ENCODE results near the gene RABEPK. TPM values are rescaled to one million over a fixed set of nuclear protein-coding genes. Genes with fewer than 3 reads are reported as not detected.
"Not testable (repeated sequence)": the region's sequence is repeated elsewhere in the genome, so short reads cannot be mapped to it uniquely, and the experiment has no call there.

The RABEPK gene
- total RNA-seq = 10 to 100 TPM; 22.9 to 31.9 TPM

- peak within 1 kb of the TSS; percentile 88 to 90 for H3K27ac Mint-ChIP-seq
- ATAC-seq = peak; percentile 98 to 99
- DNase-seq (ENCODE audit: low spot score in 2 of 2) = peak; percentile 92 to 98
- H3K36me3 Mint-ChIP-seq = peaks cover 7 to 18% of the 10 kb centered on the region in 2 donors
- H3K9me3 Mint-ChIP-seq = no peaks in the 10 kb centered on the region
These were observed at the start of gene RABEPK for GRCh38 chr9:125200216-125201047. TSS of gene RABEPK (plus strand) at chr9:125200542. CDS start at chr9:125203014, 2,472 bp downstream.

GRCh38 chr9:125151730-125152129, 48.6 kb upstream of the RABEPK start:
- no peak for ATAC-seq
- Mint-ChIP-seq H3K9me3 (no peaks in the 10 kb centered on the region), H3K27ac (peak overlapping the region in 1 of 2 donors; percentile 55), H3K36me3 (peaks cover 0 to 6% of the 10 kb centered on the region in 2 donors)
- DNase-seq (ENCODE audit: low spot score in 2 of 2) = no peak

- DNase-seq (ENCODE audit: low spot score in 2 of 2) (no peak), ATAC-seq (no peak)
- Mint-ChIP-seq H3K27ac (no peak overlapping the region), H3K9me3 (no peaks in the 10 kb centered on the region), H3K36me3 (peaks cover 0 to 6% of the 10 kb centered on the region in 2 donors)
These were observed 46.5 kb upstream of the RABEPK start for GRCh38 chr9:125153712-125154367.

GRCh38 chr9:125156551-125156950, 43.8 kb upstream of the RABEPK start:
- H3K36me3 Mint-ChIP-seq = peaks cover 0 to 6% of the 10 kb centered on the region in 2 donors
- H3K27ac Mint-ChIP-seq = peak overlapping the region in 1 of 2 donors; percentile 55
- H3K9me3 Mint-ChIP-seq = no peaks in the 10 kb centered on the region
- DNase-seq (ENCODE audit: low spot score in 2 of 2) = no peak
- no peak for ATAC-seq

GRCh38 chr9:125160750-125161149, 39.6 kb upstream of the RABEPK start:
- DNase-seq (ENCODE audit: low spot score in 2 of 2) (no peak), ATAC-seq (no peak)
- no peaks in the 10 kb centered on the region for H3K36me3 Mint-ChIP-seq
- H3K9me3 Mint-ChIP-seq = no peaks in the 10 kb centered on the region
- H3K27ac Mint-ChIP-seq = no peak overlapping the region

GRCh38 chr9:125161284-125161918, 38.9 kb upstream of the RABEPK start:
- Mint-ChIP-seq H3K27ac (no peak overlapping the region), H3K9me3 (no peaks in the 10 kb centered on the region), H3K36me3 (no peaks in the 10 kb centered on the region)
- DNase-seq (ENCODE audit: low spot score in 2 of 2) = no peak
- no peak for ATAC-seq

- not testable (repeated sequence) for H3K27ac Mint-ChIP-seq; H3K9me3 Mint-ChIP-seq; ATAC-seq; H3K36me3 Mint-ChIP-seq; DNase-seq (ENCODE audit: low spot score in 2 of 2)
These were observed 37.5 kb upstream of the RABEPK start for GRCh38 chr9:125162891-125163290.

GRCh38 chr9:125166762-125167161, 33.6 kb upstream of the RABEPK start:
- H3K9me3 Mint-ChIP-seq = no peaks in the 10 kb centered on the region
- DNase-seq (ENCODE audit: low spot score in 2 of 2) (no peak), ATAC-seq (no peak)
- H3K27ac Mint-ChIP-seq = no peak overlapping the region
- H3K36me3 Mint-ChIP-seq = peaks cover 5 to 9% of the 10 kb centered on the region in 2 donors

GRCh38 chr9:125169895-125170294, 30.4 kb upstream of the RABEPK start:
- Mint-ChIP-seq H3K27ac (no peak overlapping the region), H3K9me3 (no peaks in the 10 kb centered on the region), H3K36me3 (peaks cover 5 to 9% of the 10 kb centered on the region in 2 donors)
- DNase-seq (ENCODE audit: low spot score in 2 of 2) = no peak
- ATAC-seq = peak in 1 of 2 donors; percentile 69

GRCh38 chr9:125172031-125172755, 28.1 kb upstream of the RABEPK start:
- DNase-seq (ENCODE audit: low spot score in 2 of 2) (no peak), ATAC-seq (no peak)
- Mint-ChIP-seq H3K9me3 (no peaks in the 10 kb centered on the region), H3K36me3 (peaks cover 5 to 9% of the 10 kb centered on the region in 2 donors), H3K27ac (no peak overlapping the region)

- DNase-seq (ENCODE audit: low spot score in 2 of 2) (no peak), ATAC-seq (no peak)
- Mint-ChIP-seq H3K9me3 (no peaks in the 10 kb centered on the region), H3K27ac (peak overlapping the region in 1 of 2 donors; percentile 8), H3K36me3 (peaks cover 0 to 4% of the 10 kb centered on the region in 2 donors)
These were observed 23.7 kb upstream of the RABEPK start for GRCh38 chr9:125176636-125177035.

- no peak for DNase-seq (ENCODE audit: low spot score in 2 of 2)
- Mint-ChIP-seq H3K36me3 (peaks cover 0 to 14% of the 10 kb centered on the region in 2 donors), H3K27ac (no peak overlapping the region), H3K9me3 (peaks cover 0 to 5% of the 10 kb centered on the region in 2 donors)
- ATAC-seq = no peak
These were observed 22.5 kb upstream of the RABEPK start for GRCh38 chr9:125177888-125178287.

GRCh38 chr9:125179776-125180175, 20.6 kb upstream of the RABEPK start:
- ATAC-seq; H3K9me3 Mint-ChIP-seq; H3K27ac Mint-ChIP-seq; DNase-seq (ENCODE audit: low spot score in 2 of 2): not testable (repeated sequence)
- peaks cover 0 to 20% of the 10 kb centered on the region in 2 donors for H3K36me3 Mint-ChIP-seq

GRCh38 chr9:125180876-125181275, 19.5 kb upstream of the RABEPK start:
- peaks cover 0 to 5% of the 10 kb centered on the region in 2 donors for H3K9me3 Mint-ChIP-seq
- ATAC-seq = no peak
- H3K36me3 Mint-ChIP-seq = peaks cover 0 to 20% of the 10 kb centered on the region in 2 donors
- no peak for DNase-seq (ENCODE audit: low spot score in 2 of 2)
- no peak overlapping the region for H3K27ac Mint-ChIP-seq

GRCh38 chr9:125181756-125182155, 18.6 kb upstream of the RABEPK start:
- not testable (repeated sequence) for ATAC-seq; H3K9me3 Mint-ChIP-seq; DNase-seq (ENCODE audit: low spot score in 2 of 2)
- H3K27ac Mint-ChIP-seq = peak overlapping the region in 1 of 2 donors; percentile 49
- H3K36me3 Mint-ChIP-seq = peaks cover 0 to 20% of the 10 kb centered on the region in 2 donors

- Mint-ChIP-seq H3K27ac (no peak overlapping the region), H3K36me3 (peaks cover 0 to 20% of the 10 kb centered on the region in 2 donors), H3K9me3 (peaks cover 0 to 5% of the 10 kb centered on the region in 2 donors)
- ATAC-seq (no peak), DNase-seq (ENCODE audit: low spot score in 2 of 2) (no peak)
These were observed 17.3 kb upstream of the RABEPK start for GRCh38 chr9:125183054-125183453.
